Measurements from ENCODE around the gene ST6GALNAC5.

Gene ST6GALNAC5

DNA sequence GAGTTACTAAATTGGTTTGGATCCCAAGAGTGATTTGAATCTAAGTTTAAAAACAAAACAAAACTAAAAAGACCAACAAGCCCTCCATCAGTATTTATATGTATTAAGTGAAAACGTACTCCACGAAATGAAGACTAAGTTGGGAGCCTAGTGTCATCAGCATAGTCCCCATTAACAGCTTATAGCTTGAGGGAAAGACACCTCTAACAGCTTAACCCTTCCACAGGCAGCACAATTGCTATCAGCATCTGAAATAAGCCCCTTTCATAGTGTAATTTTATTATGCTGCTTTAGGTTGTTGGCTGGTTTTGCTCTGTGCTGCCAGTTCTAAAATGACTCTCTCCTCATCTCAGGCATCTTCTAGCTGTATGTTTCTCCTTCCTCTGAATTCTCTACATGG, 25.8 kb upstream of the ST6GALNAC5 start:
- no peak for TF ChIP-seq TAF1 (IDR thresholded peaks at IDR 0.05; ENCODE audit: borderline replicate concordance, insufficient read depth, low read length)
- TF ChIP-seq POLR2AphosphoS5 (IDR thresholded peaks at IDR 0.05; ENCODE audit: low read depth, low read length), result no peak
- TF ChIP-seq, protein P1, sequence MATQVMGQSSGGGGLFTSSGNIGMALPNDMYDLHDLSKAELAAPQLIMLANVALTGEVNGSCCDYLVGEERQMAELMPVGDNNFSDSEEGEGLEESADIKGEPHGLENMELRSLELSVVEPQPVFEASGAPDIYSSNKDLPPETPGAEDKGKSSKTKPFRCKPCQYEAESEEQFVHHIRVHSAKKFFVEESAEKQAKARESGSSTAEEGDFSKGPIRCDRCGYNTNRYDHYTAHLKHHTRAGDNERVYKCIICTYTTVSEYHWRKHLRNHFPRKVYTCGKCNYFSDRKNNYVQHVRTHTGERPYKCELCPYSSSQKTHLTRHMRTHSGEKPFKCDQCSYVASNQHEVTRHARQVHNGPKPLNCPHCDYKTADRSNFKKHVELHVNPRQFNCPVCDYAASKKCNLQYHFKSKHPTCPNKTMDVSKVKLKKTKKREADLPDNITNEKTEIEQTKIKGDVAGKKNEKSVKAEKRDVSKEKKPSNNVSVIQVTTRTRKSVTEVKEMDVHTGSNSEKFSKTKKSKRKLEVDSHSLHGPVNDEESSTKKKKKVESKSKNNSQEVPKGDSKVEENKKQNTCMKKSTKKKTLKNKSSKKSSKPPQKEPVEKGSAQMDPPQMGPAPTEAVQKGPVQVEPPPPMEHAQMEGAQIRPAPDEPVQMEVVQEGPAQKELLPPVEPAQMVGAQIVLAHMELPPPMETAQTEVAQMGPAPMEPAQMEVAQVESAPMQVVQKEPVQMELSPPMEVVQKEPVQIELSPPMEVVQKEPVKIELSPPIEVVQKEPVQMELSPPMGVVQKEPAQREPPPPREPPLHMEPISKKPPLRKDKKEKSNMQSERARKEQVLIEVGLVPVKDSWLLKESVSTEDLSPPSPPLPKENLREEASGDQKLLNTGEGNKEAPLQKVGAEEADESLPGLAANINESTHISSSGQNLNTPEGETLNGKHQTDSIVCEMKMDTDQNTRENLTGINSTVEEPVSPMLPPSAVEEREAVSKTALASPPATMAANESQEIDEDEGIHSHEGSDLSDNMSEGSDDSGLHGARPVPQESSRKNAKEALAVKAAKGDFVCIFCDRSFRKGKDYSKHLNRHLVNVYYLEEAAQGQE (IDR thresholded peaks at IDR 0.05; ENCODE audit: insufficient read depth in 1 of 2, low read depth in 2 of 2, low read length in 2 of 2), result no peak
- no peak for TF ChIP-seq FOXP2 (optimal IDR thresholded peaks at IDR 0.05; ENCODE audit: borderline replicate concordance, extremely low read depth, extremely low read length, insufficient read depth)
- TF ChIP-seq SIN3A (IDR thresholded peaks at IDR 0.05; ENCODE audit: borderline replicate concordance, insufficient read depth, low read length), result no peak

DNA sequence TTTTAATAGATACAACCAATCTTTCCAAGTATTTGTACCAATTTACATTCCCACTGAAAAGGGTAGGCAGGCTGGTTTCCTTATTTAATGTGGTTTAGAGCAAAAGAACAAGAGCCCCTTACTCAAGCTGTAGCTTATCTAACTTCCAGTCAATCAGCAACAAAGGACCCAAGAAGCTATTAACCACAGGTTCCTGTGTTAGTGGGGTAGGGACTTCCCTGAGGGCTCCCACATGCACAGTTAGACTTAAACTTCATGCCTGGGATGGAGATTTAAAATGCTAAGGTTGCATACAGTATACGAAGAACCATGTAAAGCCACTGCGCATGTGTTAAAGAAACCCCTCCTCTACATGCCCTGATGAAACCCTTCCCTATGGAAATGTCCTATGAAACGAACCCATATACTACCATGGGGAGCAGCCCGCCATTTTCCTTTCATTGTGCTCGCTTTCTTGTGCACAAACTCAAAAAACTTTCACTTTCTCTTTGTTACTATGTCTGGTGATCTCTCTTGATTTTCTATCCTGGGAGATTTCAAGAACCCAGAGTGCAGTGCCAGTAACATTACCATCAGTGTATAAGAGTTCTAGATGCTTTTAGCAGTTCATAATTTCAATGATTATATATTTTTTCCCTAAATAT, 23.3 kb upstream of the ST6GALNAC5 start:
- no peak for TF ChIP-seq SIN3A (IDR thresholded peaks at IDR 0.05; ENCODE audit: borderline replicate concordance, insufficient read depth, low read length)
- TF ChIP-seq, protein P1 (IDR thresholded peaks at IDR 0.05; ENCODE audit: insufficient read depth in 1 of 2, low read depth in 2 of 2, low read length in 2 of 2), result no peak
- no peak for TF ChIP-seq POLR2AphosphoS5 (IDR thresholded peaks at IDR 0.05; ENCODE audit: low read depth, low read length)
- TF ChIP-seq FOXP2 (optimal IDR thresholded peaks at IDR 0.05; ENCODE audit: borderline replicate concordance, extremely low read depth, extremely low read length, insufficient read depth), result no peak
- TF ChIP-seq TAF1 (IDR thresholded peaks at IDR 0.05; ENCODE audit: borderline replicate concordance, insufficient read depth, low read length), result no peak

DNA sequence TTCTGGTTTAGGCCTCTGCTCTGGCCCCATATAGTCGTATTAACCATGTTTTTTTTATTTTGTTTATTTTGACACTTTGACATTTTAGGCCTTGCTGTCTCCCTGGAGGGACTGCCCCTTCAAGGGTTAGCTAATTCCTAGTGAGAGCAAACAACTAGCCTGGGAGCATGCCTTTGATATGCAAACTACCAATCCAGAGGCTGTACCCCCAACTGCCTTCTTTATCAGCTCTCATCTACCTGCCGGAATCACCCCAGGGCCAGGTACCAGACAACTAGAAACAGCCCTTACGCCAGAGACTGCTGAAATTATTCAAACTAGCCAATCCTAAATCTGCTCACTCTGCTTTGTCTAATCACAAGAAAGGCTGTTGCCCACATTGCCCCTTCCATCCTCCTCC, 13.0 kb upstream of the ST6GALNAC5 start:
- no peak for TF ChIP-seq SIN3A (IDR thresholded peaks at IDR 0.05; ENCODE audit: borderline replicate concordance, insufficient read depth, low read length)
- TF ChIP-seq FOXP2 (optimal IDR thresholded peaks at IDR 0.05; ENCODE audit: borderline replicate concordance, extremely low read depth, extremely low read length, insufficient read depth), result no peak
- no peak for TF ChIP-seq TAF1 (IDR thresholded peaks at IDR 0.05; ENCODE audit: borderline replicate concordance, insufficient read depth, low read length)
- TF ChIP-seq, protein P1 (IDR thresholded peaks at IDR 0.05; ENCODE audit: insufficient read depth in 1 of 2, low read depth in 2 of 2, low read length in 2 of 2), result no peak
- TF ChIP-seq POLR2AphosphoS5 (IDR thresholded peaks at IDR 0.05; ENCODE audit: low read depth, low read length), result no peak

DNA sequence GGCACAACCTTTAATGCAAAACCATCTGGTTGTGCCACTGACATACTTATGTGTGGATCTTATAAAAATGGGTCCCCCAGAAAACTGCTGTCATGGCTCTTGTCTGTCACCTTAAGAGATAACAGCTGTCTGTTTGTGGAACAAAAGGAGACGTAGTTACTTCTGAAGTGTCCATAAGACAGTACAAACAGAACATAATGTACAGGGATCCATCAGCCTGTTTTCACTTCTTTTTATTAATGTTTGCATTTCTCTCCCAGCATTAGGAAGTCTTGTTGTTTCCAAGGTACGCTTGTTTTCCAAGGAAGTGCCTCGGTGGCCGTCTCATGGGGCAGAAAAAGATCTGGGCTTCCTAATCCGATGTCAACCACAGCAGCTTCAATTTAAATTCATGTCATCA, 11.2 kb upstream of the ST6GALNAC5 start:
- TF ChIP-seq POLR2AphosphoS5 (IDR thresholded peaks at IDR 0.05; ENCODE audit: low read depth, low read length), result no peak
- no peak for TF ChIP-seq TAF1 (IDR thresholded peaks at IDR 0.05; ENCODE audit: borderline replicate concordance, insufficient read depth, low read length)
- no peak for TF ChIP-seq SIN3A (IDR thresholded peaks at IDR 0.05; ENCODE audit: borderline replicate concordance, insufficient read depth, low read length)
- no peak for TF ChIP-seq FOXP2 (optimal IDR thresholded peaks at IDR 0.05; ENCODE audit: borderline replicate concordance, extremely low read depth, extremely low read length, insufficient read depth)
- TF ChIP-seq, protein P1 (IDR thresholded peaks at IDR 0.05; ENCODE audit: insufficient read depth in 1 of 2, low read depth in 2 of 2, low read length in 2 of 2), result no peak
